B cell (primary cell): ENCODE measurements around the gene SLC16A7. TPM values are rescaled to one million over a fixed set of nuclear protein-coding genes. Genes with fewer than 3 reads are reported as not detected.

Experiments used
- ATAC-seq: fragments of 200-7000 bp; cut with Tn5 transposase; one replicate; pipeline ENCODE4 v1.10.0; 2021; ENCODE audit warnings: low read depth, mild to moderate bottlenecking, moderate number of reproducible peaks, moderate library complexity
- CTCF ChIA-PET: fragments of 350-600 bp; sonication (Branson Sonifier 250); formaldehyde crosslinking; loops from one replicate; lab custom pipeline; 2021; ENCODE audit warnings: antibody characterized with exemption, inconsistent platforms; lab: Charles Lee
- POLR2A ChIA-PET: fragments of 350-600 bp; sonication (Branson Sonifier 250); formaldehyde crosslinking; loops from one replicate; lab custom pipeline; 2021; ENCODE audit warnings: antibody characterized with exemption; lab: Charles Lee
- DNase-seq: peaks from one replicate; pipeline ENCODE4 v3.0.0; 2013
- H2AFZ ChIP-seq: 2 replicates; pipeline ENCODE4 v1.6.1; 2012; ENCODE audit warnings: mild to moderate bottlenecking, low read depth, low read length; ENCODE audit not compliant: insufficient read depth, poor library complexity, severe bottlenecking
- H3K27ac ChIP-seq, 2 donors: 1 replicate in 1 of 2; 2 replicates in 1 of 2; pipeline ENCODE4 v1.5.1; 2012 to 2013; ENCODE audit warnings: low read length in 2 of 2, mild to moderate bottlenecking in 2 of 2, moderate library complexity in 1 of 2
- H3K27me3 ChIP-seq, 4 experiments: fragments of 200-600 bp in 1 of 4; sonication (generic) in 1 of 4; replicated peaks in 1 of 4; 1 replicate in 2 of 4; 2 replicates in 2 of 4; pipeline versions ENCODE4 v1.6.1 to v1.7.0; 2013 to 2016; ENCODE audit warnings: low read length in 3 of 4, mild to moderate bottlenecking in 2 of 4, mixed read lengths in 1 of 4, moderate library complexity in 1 of 4; ENCODE audit not compliant: insufficient read depth in 4 of 4, control insufficient read depth in 3 of 4; ENCODE audit errors: control extremely low read depth in 1 of 4
- H3K36me3 ChIP-seq, 2 experiments: replicated peaks in 1 of 2; 1 replicate in 1 of 2; 2 replicates in 1 of 2; pipeline versions ENCODE4 v1.6.1 to v1.7.1; 2013; ENCODE audit warnings: low read length in 1 of 2; ENCODE audit not compliant: insufficient read depth in 2 of 2, control insufficient read depth in 1 of 2; ENCODE audit errors: control extremely low read depth in 1 of 2, extremely low read depth in 1 of 2
- H3K4me1 ChIP-seq, 2 donors: fragments of 200-600 bp in 1 of 2; sonication (generic) in 1 of 2; 1 replicate in 1 of 2; 2 replicates in 1 of 2; pipeline versions ENCODE4 v1.5.1 to v1.6.1; 2013 to 2017; ENCODE audit warnings: low read length in 2 of 2; ENCODE audit not compliant: control insufficient read depth in 2 of 2, insufficient read depth in 2 of 2
- H3K4me2 ChIP-seq: replicated peaks from 2 replicates; pipeline ENCODE3; 2012; ENCODE audit warnings: mild to moderate bottlenecking, low read depth, low read length; ENCODE audit not compliant: poor library complexity, severe bottlenecking
- H3K4me3 ChIP-seq, 5 experiments: fragments of 200-600 bp in 1 of 5; sonication (generic) in 1 of 5; 1 replicate in 3 of 5; 2 replicates in 2 of 5; pipeline versions ENCODE4 v1.5.1 to v1.7.0; 2011 to 2016; ENCODE audit warnings: low read length in 4 of 5, mild to moderate bottlenecking in 4 of 5, low read depth in 2 of 5, control low read depth in 1 of 5, moderate library complexity in 1 of 5; ENCODE audit not compliant: insufficient read depth in 1 of 5; ENCODE audit errors: control extremely low read depth in 1 of 5, extremely low read depth in 1 of 5
- H3K79me2 ChIP-seq: fragments of 200-600 bp; sonication (generic); one replicate; pipeline ENCODE4 v1.6.0; 2016; ENCODE audit warnings: low read length; ENCODE audit not compliant: control insufficient read depth, insufficient read depth
- H3K9ac ChIP-seq: fragments of 200-600 bp; sonication (generic); 2 replicates; pipeline ENCODE4 v1.6.1; 2017; ENCODE audit warnings: mild to moderate bottlenecking, low read length, moderate library complexity
- H3K9me3 ChIP-seq, 3 donors: one replicate each; pipeline versions ENCODE4 v1.6.1 to v1.7.1; 2013; ENCODE audit warnings: low read length in 2 of 3; ENCODE audit not compliant: control insufficient read depth in 2 of 3, insufficient read depth in 1 of 3; ENCODE audit errors: control extremely low read depth in 1 of 3
- H4K20me1 ChIP-seq: 2 replicates; pipeline ENCODE4 v1.6.0; 2012; ENCODE audit warnings: mild to moderate bottlenecking, low read length; ENCODE audit not compliant: insufficient read depth, control insufficient read depth, poor library complexity, severe bottlenecking
- H3K27ac Mint-ChIP-seq: one replicate; pipeline ENCODE4 v1.8.0; 2021; ENCODE audit warnings: mixed read lengths
- H3K27me3 Mint-ChIP-seq: one replicate; pipeline ENCODE4 v1.8.0; 2021; ENCODE audit warnings: mixed read lengths
- H3K4me1 Mint-ChIP-seq: one replicate; pipeline ENCODE4 v1.8.0; 2021; ENCODE audit warnings: mixed read lengths
- H3K4me3 Mint-ChIP-seq: one replicate; pipeline ENCODE4 v1.8.0; 2021; ENCODE audit warnings: mixed read lengths
- H3K9me3 Mint-ChIP-seq: one replicate; pipeline ENCODE4 v1.8.0; 2022; ENCODE audit warnings: mixed read lengths; ENCODE audit not compliant: insufficient read depth
- CTCF ChIP-seq: fragments of 200-600 bp; IDR thresholded peaks from one replicate; pipeline ENCODE4 v1.8.0; 2022; ENCODE audit warnings: antibody characterized with exemption, mild to moderate bottlenecking
- EZH2 ChIP-seq: IDR thresholded peaks from 2 replicates; pipeline ENCODE4 v1.6.1; 2012; ENCODE audit warnings: borderline replicate concordance, low read depth, mild to moderate bottlenecking, moderate library complexity, low read length; ENCODE audit not compliant: insufficient read depth, poor library complexity, severe bottlenecking
- WGBS: methylation state at CpG from one replicate; pipeline ENCODE4 v1.1.5; 2013; ENCODE audit warnings: missing lambda C conversion rate; ENCODE audit not compliant: insufficient coverage; 5-methylcytosine and 5-hydroxymethylcytosine counted together
- intact Hi-C: fragments of 100-400 bp; cut with micrococcal nuclease; formaldehyde crosslinking; loops from one replicate; pipeline ENCODE4 v1.10.0; 2022
- polyA plus RNA-seq: library from polyadenylated mRNA; depleted of rRNA; stranded (reverse); fragments of >200 nt; gene quantifications from 2 replicates; pipeline ENCODE4 v1.2.3, GENCODE V29; 2012
- total RNA-seq, 2 donors: library from RNA; stranded (reverse); fragments of 120-200 nt in 1 of 2; gene quantifications; 1 replicate in 1 of 2; 2 replicates in 1 of 2; pipeline versions ENCODE4 v1.2.3 to v1.2.4, GENCODE V29; 2013 to 2022

Gene SLC16A7
- total and polyA plus RNA-seq, 2 donors (not counting 1 experiment from before 2014, with no cell fraction given), result 11.6 to 32.7 TPM

- H3K4me1 Mint-ChIP-seq, result no peaks in the 10 kb centered on the region
- no peak overlapping the region for H2AFZ ChIP-seq
- CTCF ChIA-PET, result no interaction called here
- 100% methylated on average over 3 of the region's 5 CpGs for WGBS
- H3K27me3 ChIP-seq, result no peaks in the 10 kb centered on the region
- no peaks in the 10 kb centered on the region for H3K9me3 ChIP-seq
- H3K4me3 Mint-ChIP-seq, result no peak overlapping the region
- no peak overlapping the region for H3K27ac Mint-ChIP-seq
- no peaks in the 10 kb centered on the region for H3K9me3 Mint-ChIP-seq
- H3K4me3 ChIP-seq, result no peak overlapping the region
- no peak overlapping the region for H3K4me2 ChIP-seq
- DNase-seq, result no peak
- no peak for ATAC-seq
- POLR2A ChIA-PET, result no interaction called here
- no peaks in the 10 kb centered on the region for H3K4me1 ChIP-seq
- peaks cover 4% of the 10 kb centered on the region for H3K27me3 Mint-ChIP-seq
- no peaks in the 10 kb centered on the region for H3K36me3 ChIP-seq
- H3K9ac ChIP-seq, result no peak overlapping the region
- H3K27ac ChIP-seq, result no peak overlapping the region
- no peak for TF ChIP-seq CTCF
- no peak for TF ChIP-seq EZH2
- intact Hi-C loops, result no loop called here
- H3K79me2 ChIP-seq, result no peaks in the 10 kb centered on the region
- H4K20me1 ChIP-seq, result no peaks in the 10 kb centered on the region
These were observed 25.7 kb upstream of the SLC16A7 start for GRCh38 chr12:59570145-59570544.

- Mint-ChIP-seq H3K27ac (no peak overlapping the region), H3K4me3 (no peak overlapping the region), H3K27me3 (no peaks in the 10 kb centered on the region), H3K4me1 (no peaks in the 10 kb centered on the region), H3K9me3 (no peaks in the 10 kb centered on the region)
- no peaks in the 10 kb centered on the region for H3K9me3 ChIP-seq
- H3K4me3 ChIP-seq, result no peak overlapping the region
- H3K4me2 ChIP-seq, result no peak overlapping the region
- TF ChIP-seq EZH2, result no peak
- no peak for TF ChIP-seq CTCF
- intact Hi-C loops, result no loop called here
- H4K20me1 ChIP-seq, result no peaks in the 10 kb centered on the region
- ChIA-PET POLR2A (no interaction called here), CTCF (no interaction called here)
- H3K27ac ChIP-seq, result no peak overlapping the region
- ATAC-seq (no peak), DNase-seq (no peak)
- H3K36me3 ChIP-seq, result no peaks in the 10 kb centered on the region
- no peaks in the 10 kb centered on the region for H3K27me3 ChIP-seq
- no peak overlapping the region for H3K9ac ChIP-seq
- no peak overlapping the region for H2AFZ ChIP-seq
- H3K79me2 ChIP-seq, result no peaks in the 10 kb centered on the region
- H3K4me1 ChIP-seq, result no peaks in the 10 kb centered on the region
These were observed 21.4 kb upstream of the SLC16A7 start for GRCh38 chr12:59574406-59574805.
